Measurements from ENCODE around the gene RERE.

GRCh38 chr1:8643542-8644536 is 173.6 kb downstream of the RERE start:
- TF ChIP-seq NFYB (CRISPR knock-in tag; conservative IDR thresholded peaks at IDR 0.05; ENCODE audit: low read depth) = no peak
- no peak for TF ChIP-seq CTCF (IDR thresholded peaks at IDR 0.05)
- no peak for TF ChIP-seq RELA (CRISPR knock-in tag; IDR thresholded peaks at IDR 0.05; ENCODE audit: borderline replicate concordance)
- TF ChIP-seq CBFB (CRISPR knock-in tag; IDR thresholded peaks at IDR 0.05; ENCODE audit: low read depth) = no peak
- no peak for TF ChIP-seq FOXJ3 (CRISPR knock-in tag; IDR thresholded peaks at IDR 0.05; ENCODE audit: borderline replicate concordance)

All from WTC11 (cell line).